Testis (tissue), 2 donors: ENCODE data around the gene AVPR1A.

Experiments used
- POLR2A ChIP-seq: fragments of 450-650 bp; IDR thresholded peaks from one replicate; pipeline ENCODE4 v1.6.1; 2017; ENCODE audit warnings: antibody characterized with exemption, mild to moderate bottlenecking, moderate library complexity
- TF ChIP-seq, protein P1 (sequence below), 3 experiments: fragments of 450-650 bp in 2 of 3; fragments of 200-600 bp in 1 of 3; sonication (generic) in 1 of 3; IDR thresholded peaks; one replicate each; pipeline ENCODE4 v1.5.1; 2016 to 2019; ENCODE audit warnings: antibody characterized with exemption in 3 of 3, mild to moderate bottlenecking in 2 of 3, moderate library complexity in 1 of 3

DNA sequence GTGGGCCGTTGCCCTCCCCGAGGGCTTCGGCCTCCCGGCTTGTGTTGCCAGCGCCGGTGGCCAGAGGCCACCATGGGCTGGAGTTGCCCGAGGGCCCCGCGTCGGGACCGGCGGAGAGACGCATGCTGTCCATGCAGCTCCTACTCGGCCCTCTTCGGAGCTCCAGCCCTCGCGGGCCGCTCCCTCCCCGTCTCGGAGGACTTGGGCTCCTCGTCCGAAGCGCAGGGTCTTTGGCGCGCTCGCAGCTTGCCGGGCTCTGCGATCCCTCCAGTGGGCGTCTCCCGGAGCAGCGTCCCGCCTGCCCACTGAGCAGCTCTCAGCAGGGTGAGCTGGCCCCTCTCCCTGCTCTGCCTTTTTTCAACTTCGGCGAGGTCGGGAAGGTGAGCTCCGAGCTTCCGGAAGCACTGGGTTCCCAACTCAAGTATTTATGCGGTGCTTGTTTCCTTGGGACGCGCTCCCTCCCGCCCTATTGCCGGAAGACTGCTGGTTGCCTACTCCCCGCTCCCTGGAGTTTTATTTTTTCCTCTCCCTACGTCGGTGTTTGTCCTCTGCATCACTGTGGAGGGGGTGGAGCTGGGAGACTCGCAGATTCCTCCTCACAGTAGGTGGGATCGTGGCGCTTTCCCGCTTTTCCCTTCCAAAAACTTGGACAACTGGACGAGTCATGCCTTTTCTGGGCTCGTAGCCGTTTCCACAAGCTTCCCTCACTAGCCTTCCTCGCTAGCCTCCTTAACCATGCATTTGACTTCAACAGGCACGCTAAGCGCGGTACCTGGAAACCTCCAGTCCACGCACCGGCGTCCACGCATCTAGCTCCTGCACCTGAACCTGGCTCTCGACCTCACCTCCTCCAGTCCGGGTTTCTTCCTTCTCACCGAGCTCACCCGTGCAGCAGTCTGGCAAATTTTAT, at the start of gene AVPR1A:
- TF ChIP-seq POLR2A, result no peak
- TF ChIP-seq, protein P1, sequence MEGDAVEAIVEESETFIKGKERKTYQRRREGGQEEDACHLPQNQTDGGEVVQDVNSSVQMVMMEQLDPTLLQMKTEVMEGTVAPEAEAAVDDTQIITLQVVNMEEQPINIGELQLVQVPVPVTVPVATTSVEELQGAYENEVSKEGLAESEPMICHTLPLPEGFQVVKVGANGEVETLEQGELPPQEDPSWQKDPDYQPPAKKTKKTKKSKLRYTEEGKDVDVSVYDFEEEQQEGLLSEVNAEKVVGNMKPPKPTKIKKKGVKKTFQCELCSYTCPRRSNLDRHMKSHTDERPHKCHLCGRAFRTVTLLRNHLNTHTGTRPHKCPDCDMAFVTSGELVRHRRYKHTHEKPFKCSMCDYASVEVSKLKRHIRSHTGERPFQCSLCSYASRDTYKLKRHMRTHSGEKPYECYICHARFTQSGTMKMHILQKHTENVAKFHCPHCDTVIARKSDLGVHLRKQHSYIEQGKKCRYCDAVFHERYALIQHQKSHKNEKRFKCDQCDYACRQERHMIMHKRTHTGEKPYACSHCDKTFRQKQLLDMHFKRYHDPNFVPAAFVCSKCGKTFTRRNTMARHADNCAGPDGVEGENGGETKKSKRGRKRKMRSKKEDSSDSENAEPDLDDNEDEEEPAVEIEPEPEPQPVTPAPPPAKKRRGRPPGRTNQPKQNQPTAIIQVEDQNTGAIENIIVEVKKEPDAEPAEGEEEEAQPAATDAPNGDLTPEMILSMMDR (IDR thresholded peaks at IDR 0.05), result no peak
